Activated effector memory CD4-positive, alpha-beta T cell treated with anti-CD3 and anti-CD28 coated beads, Interleukin-2, amount 50 U/mL, for 16 hours (primary cell): ENCODE data around the gene UBXN7.
"Not testable (repeated sequence)": the region's sequence is repeated elsewhere in the genome, so short reads cannot be mapped to it uniquely, and the experiment has no call there.

Experiments
- DNase-seq: peaks from one replicate; pipeline ENCODE4 v3.0.0-alpha.2; 2020

Gene UBXN7

GRCh38 chr3:196314597-196314996 lies 117.6 kb downstream of the UBXN7 start:
- no peak for DNase-seq

- not testable (repeated sequence) for DNase-seq
Observed at GRCh38 chr3:196314086-196314485, 118.1 kb downstream of the UBXN7 start.

- DNase-seq: not testable (repeated sequence)
Observed at GRCh38 chr3:196302960-196303359, 129.3 kb downstream of the UBXN7 start.

GRCh38 chr3:196302551-196302950 lies 129.7 kb downstream of the UBXN7 start:
- not testable (repeated sequence) for DNase-seq

GRCh38 chr3:196298521-196298920 lies 133.7 kb downstream of the UBXN7 start:
- DNase-seq: no peak
